ENCODE measurements around the gene SCG5.
A peak's percentile ranks its signal among the peaks of the same experiment; 100 is the strongest.
"Not testable (repeated sequence)": the region's sequence is repeated elsewhere in the genome, so short reads cannot be mapped to it uniquely, and the experiment has no call there.

Gene SCG5

GRCh38 chr15:32641517-32642059 lies at the start of gene SCG5:
SCG5 (plus strand) TSS chr15:32641710; CDS start chr15:32643593, 1,883 bp downstream.
- no peak for DNase-seq

- DNase-seq = not testable (repeated sequence)
Observed at GRCh38 chr15:32593151-32593550, 48.4 kb upstream of the SCG5 start, which contains the start of gene GOLGA8N. GOLGA8N (plus strand) TSS chr15:32593456.

GRCh38 chr15:32609518-32609917 lies 32.0 kb upstream of the SCG5 start:
- not testable (repeated sequence) for DNase-seq

GRCh38 chr15:32610719-32611118 lies 30.8 kb upstream of the SCG5 start:
- DNase-seq = not testable (repeated sequence)

- not testable (repeated sequence) for DNase-seq
Observed at GRCh38 chr15:32614712-32615050, 26.8 kb upstream of the SCG5 start.

GRCh38 chr15:32615051-32615870 lies 26.2 kb upstream of the SCG5 start, which contains the start of gene ARHGAP11A:
ARHGAP11A (plus strand) TSS chr15:32615504; CDS start chr15:32616212, 708 bp downstream.
- DNase-seq = peak; percentile 75

GRCh38 chr15:32615871-32616426 lies 25.6 kb upstream of the SCG5 start:
- not testable (repeated sequence) for DNase-seq

- DNase-seq = no peak
Observed at GRCh38 chr15:32636410-32636809, 5.1 kb upstream of the SCG5 start.

- no peak for DNase-seq
Observed at GRCh38 chr15:32636908-32637567, 4.5 kb upstream of the SCG5 start.

- DNase-seq = no peak
Observed at GRCh38 chr15:32637704-32638103, 3.8 kb upstream of the SCG5 start.

GRCh38 chr15:32642667-32643435 lies 1.3 kb downstream of the SCG5 start:
- DNase-seq = no peak

- DNase-seq = no peak
Observed at GRCh38 chr15:32643907-32644445, 2.5 kb downstream of the SCG5 start.

- no peak for DNase-seq
Observed at GRCh38 chr15:32646291-32646690, 4.8 kb downstream of the SCG5 start.

- no peak for DNase-seq
Observed at GRCh38 chr15:32649342-32649741, 7.8 kb downstream of the SCG5 start.

- DNase-seq = peak; percentile 20
Observed at GRCh38 chr15:32651229-32651837, 9.8 kb downstream of the SCG5 start.

- DNase-seq = no peak
Observed at GRCh38 chr15:32652178-32652577, 10.7 kb downstream of the SCG5 start.

GRCh38 chr15:32656091-32656490 lies 14.6 kb downstream of the SCG5 start:
- no peak for DNase-seq

- DNase-seq = no peak
Observed at GRCh38 chr15:32656496-32656895, 15.0 kb downstream of the SCG5 start.

- no peak for DNase-seq
Observed at GRCh38 chr15:32657198-32657883, 15.8 kb downstream of the SCG5 start.

GRCh38 chr15:32657941-32658340 lies 16.4 kb downstream of the SCG5 start:
- DNase-seq = no peak

Data from activated effector memory CD4-positive, alpha-beta T cell treated with Interleukin-2 at 50 U/mL for 16 hours (primary cell).